Choroid plexus epithelial cell (primary cell): ENCODE measurements around the gene SNX1.

Experiments used
- DNase-seq: peaks from one replicate; pipeline ENCODE4 v3.0.0-alpha.2; 2010; ENCODE audit warnings: low read depth
- H3K4me3 ChIP-seq: 2 replicates; pipeline ENCODE4 v1.5.1; 2011; ENCODE audit warnings: low read depth, mild to moderate bottlenecking, control low read depth, low read length, moderate library complexity
- TF ChIP-seq, protein P1 (sequence below): conservative IDR thresholded peaks from 2 replicates; pipeline ENCODE4 v1.5.1; 2011; ENCODE audit warnings: low read depth, mild to moderate bottlenecking, control low read depth, inconsistent platforms, low read length, moderate library complexity

Gene SNX1

DNA sequence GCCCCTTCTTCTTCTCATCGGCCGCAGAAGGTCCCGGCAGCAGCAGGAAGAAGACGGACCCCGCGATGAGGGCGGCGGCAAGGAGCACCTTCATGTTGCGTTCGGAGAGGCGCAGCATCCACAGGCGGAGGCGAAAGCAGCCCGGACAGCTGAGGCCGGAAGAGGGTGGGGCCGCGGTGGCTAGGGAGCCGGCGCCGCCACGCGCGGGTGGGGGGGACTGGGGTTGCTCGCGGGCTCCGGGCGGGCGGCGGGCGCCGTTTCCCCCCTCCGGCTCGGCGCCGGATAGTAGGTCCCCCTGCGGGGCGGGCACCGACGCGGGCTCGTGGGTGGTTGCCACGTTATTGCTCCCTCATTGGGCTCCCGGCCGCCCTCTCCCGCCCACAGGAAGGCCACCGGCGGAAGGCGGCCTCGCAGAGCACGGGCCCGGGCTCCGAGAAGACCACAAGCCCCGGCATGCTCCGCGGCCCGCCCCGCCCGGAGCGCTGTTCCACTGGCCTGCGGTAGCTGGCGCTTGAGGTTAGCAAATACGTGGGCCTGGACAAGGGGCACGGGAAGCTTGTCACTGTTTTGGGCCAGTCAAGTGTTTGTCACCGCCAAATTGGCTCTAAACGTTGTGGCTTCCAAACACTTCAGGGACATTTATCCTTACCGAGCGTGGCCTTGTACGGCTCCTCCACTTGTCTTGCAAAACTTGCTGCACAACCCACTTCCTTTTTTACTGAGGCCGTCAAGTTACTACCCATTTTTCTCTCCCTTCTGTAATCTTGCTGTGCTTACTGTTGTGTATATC, 67.3 kb downstream of the SNX1 start, which contains the start of gene PPIB:
Gene PPIB, minus strand, starts transcription at position 154 of the 790 bp plus-strand sequence. Its CDS starts 36 bp downstream, at position 118.
- H3K4me3 ChIP-seq = peak within 1 kb of the TSS; percentile 98
- peak; percentile 99 for DNase-seq
- TF ChIP-seq, protein P1, sequence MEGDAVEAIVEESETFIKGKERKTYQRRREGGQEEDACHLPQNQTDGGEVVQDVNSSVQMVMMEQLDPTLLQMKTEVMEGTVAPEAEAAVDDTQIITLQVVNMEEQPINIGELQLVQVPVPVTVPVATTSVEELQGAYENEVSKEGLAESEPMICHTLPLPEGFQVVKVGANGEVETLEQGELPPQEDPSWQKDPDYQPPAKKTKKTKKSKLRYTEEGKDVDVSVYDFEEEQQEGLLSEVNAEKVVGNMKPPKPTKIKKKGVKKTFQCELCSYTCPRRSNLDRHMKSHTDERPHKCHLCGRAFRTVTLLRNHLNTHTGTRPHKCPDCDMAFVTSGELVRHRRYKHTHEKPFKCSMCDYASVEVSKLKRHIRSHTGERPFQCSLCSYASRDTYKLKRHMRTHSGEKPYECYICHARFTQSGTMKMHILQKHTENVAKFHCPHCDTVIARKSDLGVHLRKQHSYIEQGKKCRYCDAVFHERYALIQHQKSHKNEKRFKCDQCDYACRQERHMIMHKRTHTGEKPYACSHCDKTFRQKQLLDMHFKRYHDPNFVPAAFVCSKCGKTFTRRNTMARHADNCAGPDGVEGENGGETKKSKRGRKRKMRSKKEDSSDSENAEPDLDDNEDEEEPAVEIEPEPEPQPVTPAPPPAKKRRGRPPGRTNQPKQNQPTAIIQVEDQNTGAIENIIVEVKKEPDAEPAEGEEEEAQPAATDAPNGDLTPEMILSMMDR = peak; percentile 52

DNA sequence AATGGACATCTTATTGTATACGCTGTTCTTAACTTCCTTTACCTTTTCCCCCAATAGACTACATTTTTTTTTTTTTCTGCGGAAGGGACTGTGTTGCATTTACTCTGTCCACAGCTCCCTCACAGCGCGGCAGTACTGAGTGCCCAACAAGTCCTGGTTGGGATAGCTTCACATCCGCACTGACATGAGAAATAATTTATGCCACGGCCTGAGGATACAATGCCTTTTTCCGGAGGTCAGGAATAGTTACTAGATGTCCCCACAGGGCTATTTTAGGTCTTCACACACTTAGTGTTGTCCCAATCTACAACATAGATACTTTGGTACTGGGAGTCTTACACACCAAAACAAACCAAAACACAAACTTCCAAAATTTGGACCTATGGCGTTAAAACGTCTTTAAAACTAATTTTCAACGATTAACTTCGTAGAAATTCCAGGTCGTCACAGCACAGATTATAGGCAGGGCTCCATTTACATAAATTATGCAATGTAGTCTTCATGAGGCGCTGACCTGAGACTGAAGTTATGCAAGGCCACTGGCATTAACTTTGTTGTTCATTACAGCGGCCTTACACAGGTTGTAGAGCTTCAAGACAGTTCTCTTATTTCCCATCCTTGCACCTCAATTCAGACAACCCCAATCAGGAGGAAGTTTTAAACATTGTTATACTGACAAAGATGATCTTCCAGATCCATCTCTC, 68.0 kb downstream of the SNX1 start:
- TF ChIP-seq, protein P1 = no peak
- peak overlapping the region; percentile 60 for H3K4me3 ChIP-seq
- peak; percentile 40 for DNase-seq

DNA sequence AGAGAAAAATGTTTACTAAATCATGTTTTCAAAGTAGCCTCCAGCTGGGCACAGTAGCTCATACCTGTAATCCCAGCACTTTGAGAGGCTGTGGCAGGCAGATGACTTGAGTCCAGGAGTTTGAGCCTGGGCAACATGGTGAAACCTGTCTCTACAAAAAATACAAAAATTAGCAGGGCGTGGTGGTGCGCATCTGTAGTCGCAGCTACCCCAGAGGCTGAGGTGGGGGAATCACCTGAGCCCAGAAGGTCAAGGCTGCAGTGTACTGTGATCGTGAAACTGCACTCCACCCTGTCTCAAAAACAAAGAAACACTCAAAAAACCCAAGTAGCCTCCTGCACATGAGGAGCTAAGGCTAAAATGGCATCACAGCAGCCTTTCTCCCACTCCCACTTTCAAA, 68.7 kb downstream of the SNX1 start:
- DNase-seq = no peak
- no peak overlapping the region for H3K4me3 ChIP-seq
- TF ChIP-seq, protein P1 = no peak

DNA sequence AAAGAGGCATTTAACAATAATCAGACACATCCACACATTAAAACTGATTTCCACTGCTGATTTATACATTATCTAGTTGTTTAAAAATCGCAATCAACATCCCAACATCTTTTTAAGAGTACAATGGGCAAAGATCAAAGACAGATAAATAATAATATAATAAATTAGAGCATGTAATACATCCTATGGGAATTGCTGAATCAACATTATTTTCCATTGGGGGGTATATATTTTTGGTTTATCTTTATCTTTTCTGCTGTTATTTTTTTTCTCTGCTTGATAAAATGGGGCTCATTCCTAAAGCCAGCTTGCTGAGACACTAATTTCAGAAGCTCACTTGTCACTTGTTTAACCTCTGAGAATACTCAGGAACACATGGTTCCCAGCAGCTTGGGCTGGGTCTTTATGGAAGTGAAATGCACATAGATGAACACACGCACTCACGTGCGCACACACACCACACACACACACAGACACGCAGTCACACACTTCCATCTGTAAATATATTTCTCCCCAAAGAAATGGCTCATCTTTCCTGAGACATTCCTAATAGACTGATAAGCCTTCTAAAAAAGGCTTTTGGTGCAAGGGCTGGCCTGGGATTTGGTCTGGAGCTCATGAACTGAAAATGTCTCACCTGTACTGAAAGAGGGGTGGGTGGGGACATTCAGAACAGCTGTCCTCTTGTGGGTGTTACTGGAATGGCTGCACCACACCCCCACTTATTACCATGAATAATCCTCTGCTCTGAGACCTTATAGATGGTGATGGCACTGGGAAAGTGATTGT, 70.5 kb downstream of the SNX1 start:
- no peak for DNase-seq
- TF ChIP-seq, protein P1 = no peak
- no peak overlapping the region for H3K4me3 ChIP-seq

DNA sequence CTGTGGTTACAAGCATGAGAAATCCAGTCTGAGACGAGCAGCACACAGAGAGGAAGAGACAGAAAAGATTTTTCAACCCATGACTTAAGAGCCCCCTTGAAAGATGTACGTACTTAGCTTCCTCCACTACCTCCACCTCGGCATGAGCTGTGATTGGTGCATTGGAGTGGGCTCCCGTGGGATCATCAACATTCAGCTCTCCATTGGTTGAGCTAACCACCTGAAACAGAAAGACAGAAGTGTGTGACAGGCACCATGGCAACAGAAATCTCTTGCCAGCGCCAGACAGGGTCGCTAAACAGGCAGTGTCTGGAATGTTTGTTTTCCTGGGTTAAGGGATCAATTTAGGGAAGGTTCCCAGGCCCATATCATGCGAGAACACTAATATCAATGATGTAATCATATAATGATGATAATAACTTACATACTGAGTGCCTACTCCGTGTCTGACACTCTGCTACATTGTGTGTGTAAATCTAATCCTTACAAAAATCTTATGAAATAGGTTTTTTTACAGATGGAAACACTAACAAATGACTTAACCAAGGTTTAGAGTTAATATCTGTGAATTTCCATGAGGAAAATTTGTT, 84.5 kb downstream of the SNX1 start:
- DNase-seq = no peak
- no peak overlapping the region for H3K4me3 ChIP-seq
- TF ChIP-seq, protein P1 = no peak

DNA sequence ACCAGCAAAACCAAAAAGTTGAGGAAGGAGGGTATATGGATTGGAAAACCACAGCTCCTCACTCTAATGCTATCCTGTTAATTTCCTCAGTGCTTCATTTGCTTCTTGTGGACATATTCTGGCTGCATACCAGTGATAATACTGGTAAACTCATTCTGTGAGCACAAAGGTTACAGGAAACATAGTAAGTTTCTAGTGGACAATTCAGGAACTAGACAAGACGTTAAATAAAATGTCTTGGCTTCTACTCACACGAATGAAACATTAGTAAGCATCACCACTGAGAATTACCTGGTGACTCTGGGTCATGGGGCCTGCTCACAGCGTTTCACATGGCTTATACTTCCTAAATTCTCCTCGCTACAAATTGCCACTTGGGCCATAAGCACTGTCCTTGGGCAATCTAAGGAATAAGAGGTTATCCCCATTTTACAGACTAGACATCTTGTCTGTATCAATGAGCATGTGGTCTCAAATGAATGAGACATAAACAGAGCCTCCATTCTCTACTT, 87.1 kb downstream of the SNX1 start:
- H3K4me3 ChIP-seq = no peak overlapping the region
- DNase-seq = peak; percentile 33
- TF ChIP-seq, protein P1 = no peak
